GM18499 (cell line): ENCODE results near the gene FASTK.

Experiments used
- ATAC-seq: cut with Tn5 transposase; IDR thresholded peaks from one replicate; pipeline ENCODE4 v1.9.1; 2021; ENCODE audit warnings: moderate number of reproducible peaks; ENCODE audit not compliant: insufficient read depth, unreplicated experiment

The FASTK gene

DNA sequence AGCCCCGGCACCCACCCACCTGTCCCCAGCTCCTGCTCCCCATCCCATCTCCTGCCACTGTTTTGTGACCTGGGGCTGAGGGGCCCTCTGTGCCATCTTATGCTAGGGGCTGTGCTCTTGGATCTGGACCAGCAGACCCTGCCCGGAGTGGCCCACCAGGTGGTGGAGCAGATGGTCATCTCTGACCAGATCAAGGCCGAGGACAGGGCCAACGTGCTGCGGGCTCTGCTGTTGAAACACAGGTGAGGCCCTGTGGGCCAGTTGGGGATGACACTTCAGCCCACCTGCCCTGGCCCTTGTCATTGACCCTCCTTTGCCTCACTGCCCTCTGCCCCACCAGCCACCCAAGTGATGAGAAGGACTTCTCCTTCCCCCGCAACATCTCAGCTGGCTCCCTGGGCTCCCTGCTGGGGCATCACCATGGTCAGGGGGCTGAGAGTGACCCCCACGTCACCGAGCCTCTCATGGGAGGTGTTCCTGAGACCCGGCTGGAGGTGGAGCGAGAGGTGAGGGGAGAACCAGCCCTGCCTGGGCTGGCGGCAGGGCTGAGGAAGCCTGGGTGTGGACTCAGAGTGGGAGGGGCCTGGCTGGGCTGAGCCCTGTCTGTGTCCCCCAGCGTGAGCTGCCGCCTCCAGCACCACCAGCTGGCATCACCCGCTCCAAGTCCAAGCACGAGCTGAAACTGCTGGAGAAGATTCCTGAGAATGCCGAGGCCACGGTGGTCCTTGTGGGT is 10.6 kb downstream of the FASTK start:
- ATAC-seq, result no peak

- ATAC-seq, result no peak
Observed at GRCh38 chr7:151068069-151068773, 12.4 kb downstream of the FASTK start.

GRCh38 chr7:151066273-151066974 is 14.2 kb downstream of the FASTK start:
- ATAC-seq, result no peak

GRCh38 chr7:151065516-151065915 is 15.1 kb downstream of the FASTK start:
- no peak for ATAC-seq

- no peak for ATAC-seq
Observed at GRCh38 chr7:151064993-151065392, 15.6 kb downstream of the FASTK start.

- no peak for ATAC-seq
Observed at GRCh38 chr7:151064454-151064853, 16.2 kb downstream of the FASTK start.

DNA sequence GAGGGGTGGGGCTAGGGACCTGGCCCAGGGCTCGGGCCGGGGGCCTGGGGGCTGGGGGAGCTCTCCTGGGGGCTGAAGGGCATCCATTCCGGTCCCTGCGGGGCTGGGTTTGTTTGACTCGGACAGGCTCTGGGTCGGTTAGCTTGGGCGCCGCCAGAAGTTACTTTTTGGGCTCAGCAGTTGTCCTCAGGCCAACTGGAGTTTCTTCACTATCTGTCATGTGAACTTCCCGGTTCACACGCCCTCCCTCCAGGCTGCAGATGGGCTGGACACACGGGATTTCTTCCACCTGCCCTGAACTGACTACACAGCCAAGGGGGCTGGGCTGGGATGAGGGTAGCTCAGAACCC is 17.4 kb downstream of the FASTK start:
- no peak for ATAC-seq

DNA sequence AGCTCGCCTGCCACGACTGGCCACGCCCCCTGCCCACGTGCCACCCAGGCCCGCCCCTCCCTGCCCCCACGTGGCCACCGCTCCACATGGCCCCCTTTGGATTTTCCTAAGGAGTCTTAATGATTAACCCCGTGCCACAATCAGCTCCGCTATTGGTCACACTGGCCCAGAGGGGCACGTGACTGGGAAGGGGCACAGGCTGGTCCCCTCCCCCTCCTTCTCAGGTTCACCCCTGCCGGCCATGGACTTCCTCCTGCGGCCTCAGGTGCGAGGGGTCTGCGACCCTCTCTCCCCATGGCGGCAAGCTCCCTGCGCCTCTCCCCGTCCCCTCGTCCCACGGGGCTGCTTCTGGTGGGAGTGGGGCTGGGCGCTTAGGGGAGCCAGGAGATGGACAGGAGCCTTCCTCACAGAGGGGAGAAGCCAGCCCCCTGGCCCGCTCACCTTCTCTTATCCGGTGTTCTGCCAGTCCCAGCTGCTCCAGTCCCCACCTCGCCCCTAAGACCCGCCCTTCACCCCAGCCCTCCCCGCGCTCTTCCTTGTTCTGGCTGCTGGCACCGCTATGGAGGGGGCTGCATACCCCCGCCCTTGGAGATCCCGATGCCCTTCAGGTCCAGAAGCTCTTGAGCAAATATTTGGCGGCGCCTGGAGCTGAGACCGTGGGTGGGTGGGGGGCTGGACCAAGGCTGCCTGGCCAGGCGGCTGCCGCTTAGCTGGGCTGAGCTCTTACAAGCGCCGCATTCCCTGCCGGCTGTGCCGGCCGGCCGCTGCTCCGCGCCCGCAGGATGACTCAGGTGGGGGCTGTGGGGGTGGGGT is 18.0 kb downstream of the FASTK start:
- no peak for ATAC-seq

DNA sequence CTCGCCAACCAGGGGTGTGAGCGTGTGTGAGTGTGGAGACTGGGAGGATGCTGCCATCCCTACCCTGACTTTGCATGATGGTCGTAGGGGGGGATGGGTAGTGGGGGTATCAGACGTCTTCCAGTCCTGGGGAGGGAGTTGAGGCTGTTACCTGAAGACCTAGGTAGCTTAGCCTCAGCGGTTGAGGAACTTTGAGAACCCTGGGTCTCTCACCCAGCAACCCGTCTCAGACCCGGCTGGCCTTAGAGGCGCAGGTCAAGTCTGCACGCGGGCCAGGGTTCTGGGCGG is 18.6 kb downstream of the FASTK start:
- no peak for ATAC-seq

DNA sequence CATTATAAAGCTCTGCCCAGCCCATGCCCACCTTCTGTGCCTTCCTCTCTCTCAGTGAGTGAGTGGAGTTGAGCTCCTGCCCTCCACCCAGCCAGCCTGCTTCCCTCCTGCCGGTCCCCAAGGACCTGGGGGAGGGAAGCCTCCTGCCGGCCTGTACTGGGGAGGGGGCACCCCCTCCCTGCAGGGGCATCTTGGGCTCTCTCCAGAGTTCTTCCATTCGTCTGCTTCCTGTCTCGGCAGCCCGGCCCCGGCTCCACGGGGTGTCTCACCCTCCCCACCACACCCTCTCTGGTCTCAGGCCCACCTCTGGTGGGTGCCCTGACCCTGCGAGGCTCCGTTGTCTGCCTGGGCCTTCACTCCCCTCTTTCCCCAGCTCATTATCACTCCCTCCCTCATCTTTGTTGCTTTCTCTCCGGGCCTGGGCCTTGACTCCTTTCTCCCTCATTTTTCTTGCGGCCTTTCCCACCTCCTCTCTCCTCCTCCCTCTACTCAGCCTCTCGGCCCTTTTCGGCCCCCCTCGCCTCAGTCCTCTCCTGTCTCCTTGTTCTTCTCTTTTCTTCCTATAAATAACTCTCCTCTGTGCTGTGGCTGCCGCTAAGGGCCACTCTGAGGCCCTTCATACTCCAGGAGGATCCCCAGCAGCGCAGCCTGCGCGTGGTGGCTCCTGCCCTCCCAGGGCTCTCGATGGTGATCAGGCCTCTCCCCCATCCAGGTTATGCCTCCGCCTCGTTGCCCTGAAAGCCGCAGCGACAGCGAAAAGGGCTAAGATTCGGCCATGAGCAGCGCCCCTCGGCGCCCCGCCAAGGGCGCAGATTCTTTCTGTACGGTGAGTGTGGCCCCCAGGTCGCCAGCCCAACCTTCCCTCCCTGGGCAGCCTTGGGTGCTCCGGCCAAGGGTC is 19.1 kb downstream of the FASTK start:
- no peak for ATAC-seq

GRCh38 chr7:151060416-151061212 is 20.0 kb downstream of the FASTK start:
- no peak for ATAC-seq

- ATAC-seq, result no peak
Observed at GRCh38 chr7:151060113-151060415, 20.5 kb downstream of the FASTK start.

DNA sequence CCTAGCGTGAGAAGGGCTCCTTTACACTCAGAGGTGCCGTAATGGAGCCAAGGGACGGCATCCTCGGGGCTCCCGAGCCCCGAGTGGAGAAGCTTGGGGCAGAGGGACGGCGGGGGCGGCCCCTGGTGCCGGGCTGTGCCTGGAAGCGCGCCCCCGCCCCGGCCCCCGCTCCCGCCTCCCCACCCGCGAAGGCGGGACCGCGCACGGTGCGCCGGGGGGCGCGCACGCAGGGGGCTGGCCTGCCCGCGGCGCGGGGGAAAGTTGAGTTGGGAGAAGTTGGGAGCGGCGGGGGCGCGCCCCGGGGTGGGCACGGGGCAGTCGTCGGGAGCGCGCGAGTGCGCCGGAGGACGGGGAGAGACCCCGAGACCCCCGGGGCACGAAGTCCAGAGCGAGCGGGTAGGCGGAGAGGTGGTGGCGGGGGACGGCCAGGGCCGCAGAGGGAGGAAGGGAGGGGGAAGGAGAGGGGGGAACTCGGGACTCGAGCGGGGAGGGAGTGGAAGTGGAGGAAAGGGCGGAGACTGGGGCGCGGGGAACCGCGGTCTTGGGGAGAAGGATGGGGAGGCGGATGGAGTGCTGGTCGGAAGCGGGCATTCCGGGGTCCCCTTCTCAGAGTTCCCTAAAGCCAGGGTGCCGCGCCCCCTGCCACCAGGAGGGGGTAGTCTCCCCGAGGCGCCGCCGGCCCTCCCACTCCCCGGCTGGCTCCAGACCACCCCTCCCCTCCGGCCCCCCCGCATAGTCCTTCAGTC is 21.1 kb downstream of the FASTK start, which contains the start of gene SLC4A2:
SLC4A2 (plus strand) TSS at position 223 of the 746 bp plus-strand sequence. CDS start 2,399 bp downstream, outside the sequence.
- no peak for ATAC-seq

DNA sequence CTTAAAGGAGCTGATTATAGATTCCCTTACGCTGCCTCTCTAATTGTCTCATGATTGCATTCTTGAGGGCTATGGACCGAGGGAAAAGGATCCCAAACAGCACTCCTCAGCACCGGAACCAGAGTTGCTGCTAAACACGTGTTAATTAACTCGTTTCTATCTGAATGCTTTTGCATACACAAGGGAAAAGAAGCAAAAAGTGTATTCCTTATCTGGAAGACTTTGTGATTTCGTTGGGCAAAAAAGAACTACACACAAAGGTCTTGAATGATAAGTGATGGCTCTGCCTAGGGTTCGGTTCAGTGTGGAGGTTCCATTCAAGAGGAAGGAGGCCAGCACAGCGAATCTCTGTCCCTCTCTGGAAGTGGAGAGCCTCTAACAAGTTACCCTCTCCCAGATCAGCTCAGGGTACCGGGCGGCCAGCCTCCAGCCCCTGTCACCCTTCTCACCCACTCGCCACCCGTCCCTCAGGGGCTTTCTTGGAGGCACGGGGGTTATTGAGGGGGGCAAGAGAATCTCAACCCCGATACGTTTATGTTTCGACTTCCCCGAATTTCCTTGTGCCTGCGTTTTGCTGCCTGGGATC is 21.7 kb downstream of the FASTK start:
- no peak for ATAC-seq

DNA sequence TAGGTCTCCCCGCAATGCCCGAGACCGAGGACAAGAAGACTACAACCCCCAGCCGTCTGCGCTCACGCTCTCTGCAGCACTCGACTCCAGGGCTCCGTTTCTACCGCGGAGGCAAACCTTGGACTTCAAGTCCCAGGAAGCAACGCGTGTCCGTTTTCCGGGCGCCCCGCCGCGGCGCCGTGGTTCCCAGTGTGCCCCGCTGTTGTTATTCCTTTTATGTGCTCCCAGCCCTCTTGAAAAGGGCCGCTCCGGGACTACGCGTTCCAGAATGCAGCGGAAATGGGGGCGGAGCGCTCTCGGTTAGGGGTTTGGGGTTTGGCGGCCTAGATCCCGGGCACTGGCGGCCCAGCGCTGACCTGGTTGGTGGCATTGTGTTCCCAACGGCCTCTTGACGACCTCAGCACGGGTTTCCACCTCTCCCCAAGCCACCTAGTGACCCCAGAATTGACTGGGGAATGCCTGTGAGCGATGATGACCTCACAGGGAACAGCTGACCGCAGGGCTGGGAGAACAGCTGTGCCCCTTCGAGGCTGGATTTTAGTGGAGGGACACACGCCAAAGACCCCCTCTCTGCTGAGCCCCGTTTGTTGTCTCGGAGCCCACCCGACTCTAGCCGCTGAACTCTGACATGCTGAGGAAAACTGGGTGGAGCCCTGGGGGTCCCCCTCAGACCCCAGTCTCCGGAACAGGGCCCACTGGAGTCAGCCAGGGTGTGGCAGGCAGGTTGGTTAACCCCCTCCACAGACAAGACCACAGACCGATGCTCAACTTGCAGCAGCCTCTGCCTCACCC is 22.4 kb downstream of the FASTK start:
- peak; percentile 65 for ATAC-seq

DNA sequence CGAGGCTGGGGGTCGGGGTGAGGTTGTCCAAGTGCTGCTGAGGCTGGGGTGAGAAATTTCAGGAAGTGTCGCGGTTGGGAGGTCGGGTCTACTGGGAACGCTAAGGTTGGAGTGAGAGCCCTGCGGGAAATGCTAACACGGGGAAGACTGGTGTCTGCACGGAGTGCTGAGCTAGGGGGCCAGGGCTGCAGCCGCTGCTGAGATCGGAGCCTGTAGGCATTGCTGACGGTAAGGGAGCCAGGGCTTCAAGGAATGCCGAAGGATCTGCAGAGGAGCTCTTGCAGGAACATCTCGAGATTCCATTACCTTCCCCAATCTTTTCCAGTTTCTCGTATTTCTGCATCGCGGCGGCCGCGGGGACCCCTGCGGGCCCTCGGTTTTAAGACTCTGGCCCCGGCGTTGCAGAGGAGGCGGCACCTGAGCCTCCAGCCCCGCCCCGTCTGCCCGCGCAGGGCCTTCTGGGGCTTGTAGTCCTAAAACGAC is 23.1 kb downstream of the FASTK start, which contains the start of gene CDK5:
CDK5 (minus strand) TSS at position 392 of the 483 bp plus-strand sequence; CDS start at position 343, 49 bp downstream.
- peak; percentile 11 for ATAC-seq
